MM.1S (cell line): Measurements from ENCODE around the gene EXOC2.

ENCODE experiments used
- DNase-seq: peaks from one replicate; pipeline ENCODE4 v3.0.0-alpha.2; 2015
- H2AFZ ChIP-seq: fragments of 300-600 bp; sonication (generic); 2 replicates; pipeline ENCODE4 v1.6.0; 2016; ENCODE audit warnings: antibody characterized with exemption, low read length
- H3F3A ChIP-seq: fragments of 300-600 bp; sonication (generic); 2 replicates; pipeline ENCODE4 v1.6.1; 2016; ENCODE audit warnings: mild to moderate bottlenecking, antibody characterized with exemption, low read length, moderate library complexity, mixed read lengths; ENCODE audit not compliant: insufficient read depth
- H3K27ac ChIP-seq: fragments of 300-600 bp; sonication (generic); 2 replicates; pipeline ENCODE4 v1.5.1; 2016; ENCODE audit warnings: mild to moderate bottlenecking, low read length
- H3K27me3 ChIP-seq: fragments of 300-600 bp; sonication (generic); replicated peaks from 2 replicates; pipeline ENCODE4 v1.6.0; 2016; ENCODE audit warnings: low read length; ENCODE audit not compliant: insufficient read depth
- H3K36me3 ChIP-seq: fragments of 300-600 bp; sonication (generic); replicated peaks from 2 replicates; pipeline ENCODE4 v1.6.1; 2016; ENCODE audit warnings: mild to moderate bottlenecking, low read length, mixed read lengths; ENCODE audit not compliant: insufficient read depth
- H3K4me1 ChIP-seq: fragments of 300-600 bp; sonication (generic); 2 replicates; pipeline ENCODE4 v1.6.1; 2016; ENCODE audit warnings: low read length, mixed read lengths
- H3K4me2 ChIP-seq: fragments of 300-600 bp; sonication (generic); 2 replicates; pipeline ENCODE4 v1.6.0; 2016; ENCODE audit warnings: low read depth, low read length
- H3K4me3 ChIP-seq: fragments of 300-600 bp; sonication (generic); 2 replicates; pipeline ENCODE4 v1.5.1; 2016; ENCODE audit warnings: low read length, mixed read lengths
- H3K79me2 ChIP-seq: fragments of 300-600 bp; sonication (generic); 2 replicates; pipeline ENCODE4 v1.6.1; 2016; ENCODE audit warnings: mixed run types, low read length, mixed read lengths
- H3K9ac ChIP-seq: fragments of 300-600 bp; sonication (generic); 2 replicates; pipeline ENCODE4 v1.6.1; 2016; ENCODE audit warnings: low read length, mixed read lengths
- H3K9me2 ChIP-seq: fragments of 300-600 bp; sonication (generic); replicated peaks from 2 replicates; pipeline ENCODE4 v1.6.1; 2016; ENCODE audit warnings: mild to moderate bottlenecking, low read length, mixed read lengths; ENCODE audit not compliant: insufficient read depth
- H3K9me3 ChIP-seq: fragments of 300-600 bp; sonication (generic); replicated peaks from 2 replicates; pipeline ENCODE4 v1.6.1; 2016; ENCODE audit warnings: mild to moderate bottlenecking, low read length, mixed read lengths; ENCODE audit not compliant: insufficient read depth
- H4K20me1 ChIP-seq: fragments of 300-600 bp; sonication (generic); 2 replicates; pipeline ENCODE4 v1.6.1; 2016; ENCODE audit warnings: mild to moderate bottlenecking, low read length, moderate library complexity, mixed read lengths; ENCODE audit not compliant: insufficient read depth
- EZH2 ChIP-seq: fragments of 300-600 bp; sonication (generic); optimal IDR thresholded peaks from 2 replicates; pipeline ENCODE3; 2017; ENCODE audit warnings: low read depth, mild to moderate bottlenecking, antibody characterized with exemption, low read length, mixed read lengths
- EZH2phosphoT487 ChIP-seq: fragments of 300-600 bp; sonication (generic); IDR thresholded peaks from 2 replicates; pipeline ENCODE4 v1.6.1; 2018; ENCODE audit warnings: antibody characterized with exemption, low read length
- TF ChIP-seq, protein P1 (sequence below): fragments of 300-600 bp; sonication (generic); IDR thresholded peaks from 2 replicates; pipeline ENCODE4 v1.5.1; 2016; ENCODE audit warnings: antibody characterized with exemption, low read length, mixed read lengths

Gene EXOC2

DNA sequence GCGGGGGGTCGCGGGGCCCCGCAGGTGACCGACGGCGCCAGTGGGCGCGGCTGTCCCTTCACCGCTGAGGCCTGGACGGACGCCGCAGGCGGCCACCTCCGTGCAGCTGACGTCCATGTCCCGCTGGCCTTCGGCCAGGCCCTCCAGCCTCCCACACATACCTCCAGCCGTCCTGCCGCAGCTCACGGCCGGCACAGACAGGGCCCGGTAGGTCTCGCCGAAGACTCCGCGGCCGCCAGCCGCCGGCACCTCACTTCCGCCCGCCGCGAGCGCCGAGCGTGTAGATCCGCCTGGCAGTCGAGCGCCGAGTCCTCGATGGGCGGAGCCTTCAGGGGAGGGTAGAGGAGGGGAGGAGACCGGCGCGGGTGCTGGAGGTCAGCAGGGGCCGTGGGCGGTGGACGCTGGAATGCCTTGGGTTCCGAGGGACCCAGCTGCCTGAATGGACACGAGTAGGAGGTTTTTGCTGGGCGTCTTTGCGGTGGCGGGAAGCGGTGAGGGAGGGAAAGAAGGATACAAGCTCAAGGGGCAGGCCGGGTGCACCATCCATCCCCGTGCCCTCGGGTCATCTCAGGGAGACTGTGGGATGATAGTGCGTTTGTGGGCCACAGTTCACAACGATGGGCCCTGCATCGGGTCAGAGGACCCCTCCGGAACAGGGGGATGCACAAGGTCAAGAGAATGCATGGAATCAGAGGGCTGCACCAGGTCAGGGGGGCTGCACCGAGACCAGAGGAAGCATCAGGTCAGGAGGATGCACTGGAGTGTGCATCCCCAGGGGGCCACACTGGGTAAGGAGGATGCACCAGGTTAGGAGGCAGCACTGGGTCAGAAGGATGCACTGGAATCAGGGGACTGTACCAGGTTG lies at the start of gene EXOC2:
TSS of gene EXOC2 (minus strand) at position 282 of the 865 bp plus-strand sequence. CDS start 55,321 bp downstream, outside the sequence.
- peak; percentile 87 for DNase-seq
- peak within 1 kb of the TSS; percentile 67; the same call in 1 of the 2 replicates for H3K27ac ChIP-seq

DNA sequence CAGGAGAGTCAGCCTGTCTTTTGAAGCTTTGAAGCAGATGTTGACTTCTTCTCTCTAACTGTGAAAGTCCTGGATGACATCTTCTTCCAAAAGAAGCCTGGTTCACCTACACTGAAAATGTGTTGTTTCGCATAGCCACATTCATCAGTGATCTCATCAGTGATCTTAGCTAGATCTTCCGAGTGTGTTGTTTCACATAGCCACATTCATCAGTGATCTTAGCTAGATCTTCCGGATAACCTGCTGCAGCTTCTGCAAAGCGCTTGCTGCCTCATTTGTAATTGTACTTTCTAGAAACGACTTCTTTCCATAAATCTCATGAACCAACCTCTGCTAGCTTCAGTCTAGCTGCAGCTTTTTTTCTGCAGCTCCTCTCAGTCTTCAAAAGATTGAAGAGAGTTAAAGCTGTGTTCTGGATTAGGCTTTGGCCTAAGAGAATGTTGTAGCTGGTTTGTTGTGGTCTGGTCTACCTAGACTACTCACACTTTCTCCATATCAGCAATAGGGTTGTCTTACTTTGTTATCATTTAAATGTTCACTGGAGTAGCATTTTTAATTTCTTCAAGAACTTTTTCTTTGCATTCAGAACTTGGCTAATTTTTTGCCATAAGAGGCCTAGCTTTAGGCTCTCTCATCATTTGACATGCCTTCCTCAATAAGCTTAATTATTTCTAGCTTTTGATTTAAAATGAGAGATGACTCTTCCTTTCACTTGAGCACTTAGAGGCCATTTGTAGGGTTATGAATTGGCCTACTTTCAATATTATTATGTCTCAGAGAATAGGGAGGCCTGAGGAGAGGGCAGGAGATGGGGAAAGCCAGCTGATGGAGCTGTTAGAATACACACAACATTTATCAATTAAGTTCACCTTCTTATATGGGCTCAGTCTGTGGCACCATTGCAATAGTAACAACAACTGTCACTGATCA lies 48.7 kb upstream of the EXOC2 start:
- no peaks in the 10 kb centered on the region for H4K20me1 ChIP-seq
- H3K4me1 ChIP-seq, result no peaks in the 10 kb centered on the region
- no peaks in the 10 kb centered on the region for H3K79me2 ChIP-seq
- no peak overlapping the region for H2AFZ ChIP-seq
- no peaks in the 10 kb centered on the region for H3K27me3 ChIP-seq
- no peaks in the 10 kb centered on the region for H3K36me3 ChIP-seq
- no peak overlapping the region for H3K4me3 ChIP-seq
- no peak overlapping the region for H3K27ac ChIP-seq
- no peaks in the 10 kb centered on the region for H3F3A ChIP-seq
- no peak for DNase-seq
- H3K4me2 ChIP-seq, result no peak overlapping the region
- TF ChIP-seq EZH2phosphoT487 (no peak), EZH2 (no peak)
- TF ChIP-seq, protein P1, sequence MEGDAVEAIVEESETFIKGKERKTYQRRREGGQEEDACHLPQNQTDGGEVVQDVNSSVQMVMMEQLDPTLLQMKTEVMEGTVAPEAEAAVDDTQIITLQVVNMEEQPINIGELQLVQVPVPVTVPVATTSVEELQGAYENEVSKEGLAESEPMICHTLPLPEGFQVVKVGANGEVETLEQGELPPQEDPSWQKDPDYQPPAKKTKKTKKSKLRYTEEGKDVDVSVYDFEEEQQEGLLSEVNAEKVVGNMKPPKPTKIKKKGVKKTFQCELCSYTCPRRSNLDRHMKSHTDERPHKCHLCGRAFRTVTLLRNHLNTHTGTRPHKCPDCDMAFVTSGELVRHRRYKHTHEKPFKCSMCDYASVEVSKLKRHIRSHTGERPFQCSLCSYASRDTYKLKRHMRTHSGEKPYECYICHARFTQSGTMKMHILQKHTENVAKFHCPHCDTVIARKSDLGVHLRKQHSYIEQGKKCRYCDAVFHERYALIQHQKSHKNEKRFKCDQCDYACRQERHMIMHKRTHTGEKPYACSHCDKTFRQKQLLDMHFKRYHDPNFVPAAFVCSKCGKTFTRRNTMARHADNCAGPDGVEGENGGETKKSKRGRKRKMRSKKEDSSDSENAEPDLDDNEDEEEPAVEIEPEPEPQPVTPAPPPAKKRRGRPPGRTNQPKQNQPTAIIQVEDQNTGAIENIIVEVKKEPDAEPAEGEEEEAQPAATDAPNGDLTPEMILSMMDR, result no peak
- H3K9me2 ChIP-seq, result no peaks in the 10 kb centered on the region
- no peaks in the 10 kb centered on the region for H3K9me3 ChIP-seq
- no peak overlapping the region for H3K9ac ChIP-seq

More for the DNA sequence above, at the start of gene EXOC2:
- Histone ChIP-seq H3K27me3 (no peaks in the 10 kb centered on the region), H4K20me1 (0 out of 2 replicates have a peak, but pooled peaks cover 3% of the 10 kb centered on the region), H3K9me2 (no peaks in the 10 kb centered on the region), H2AFZ (peak within 1 kb of the TSS; percentile 99), H3K4me1 (peaks cover 8% of the 10 kb centered on the region), H3K4me3 (peak within 1 kb of the TSS; percentile 92), H3K9me3 (no peaks in the 10 kb centered on the region), H3K36me3 (no peaks in the 10 kb centered on the region), H3K79me2 (peaks cover 39% of the 10 kb centered on the region), H3K4me2 (peak within 1 kb of the TSS; percentile 94), H3K9ac (peak within 1 kb of the TSS; percentile 74), H3F3A (peaks cover 10% of the 10 kb centered on the region; the same call in 1 of the 2 replicates)
- TF ChIP-seq EZH2phosphoT487 (no peak), EZH2 (no peak)
- TF ChIP-seq, protein P1, result no peak

GRCh38 chr6:736657-737446 lies 43.9 kb upstream of the EXOC2 start:
- no peaks in the 10 kb centered on the region for H3K9me2 ChIP-seq
- no peaks in the 10 kb centered on the region for H3K36me3 ChIP-seq
- no peaks in the 10 kb centered on the region for H4K20me1 ChIP-seq
- TF ChIP-seq EZH2 (no peak), EZH2phosphoT487 (no peak)
- TF ChIP-seq, protein P1, result no peak
- H3K4me2 ChIP-seq, result no peak overlapping the region
- H3K27ac ChIP-seq, result no peak overlapping the region
- H2AFZ ChIP-seq, result no peak overlapping the region
- H3K79me2 ChIP-seq, result no peaks in the 10 kb centered on the region
- no peaks in the 10 kb centered on the region for H3K27me3 ChIP-seq
- no peaks in the 10 kb centered on the region for H3K4me1 ChIP-seq
- no peak overlapping the region for H3K9ac ChIP-seq
- H3K9me3 ChIP-seq, result no peaks in the 10 kb centered on the region
- H3F3A ChIP-seq, result no peaks in the 10 kb centered on the region
- no peak overlapping the region for H3K4me3 ChIP-seq
- no peak for DNase-seq
